Calu3 (cell line): Measurements from ENCODE around the gene PLEKHA6. TPM values are rescaled to one million over a fixed set of nuclear protein-coding genes. Genes with fewer than 3 reads are reported as not detected.

ENCODE experiments used
- BruUV-seq: library from RNA; stranded (reverse); fragments of 400-500 nt; replicated peaks from 2 replicates; lab custom pipeline; 2021; lab: Mats Ljungman, UMichigan
- CTCF ChIA-PET: fragments of 300-600 bp; sonication (Branson Sonifier 250); formaldehyde crosslinking; loops from one replicate; lab custom pipeline; 2022; ENCODE audit warnings: antibody characterized with exemption; lab: Charles Lee
- DNase-seq: peaks from one replicate; pipeline ENCODE4 v3.0.0; 2022
- H3K27ac Mint-ChIP-seq: one replicate; pipeline ENCODE4 v1.8.0; 2022; ENCODE audit warnings: mixed read lengths; ENCODE audit not compliant: unreplicated experiment
- H3K27me3 Mint-ChIP-seq: one replicate; pipeline ENCODE4 v1.8.0; 2022; ENCODE audit warnings: mixed read lengths; ENCODE audit not compliant: unreplicated experiment
- H3K36me3 Mint-ChIP-seq: one replicate; pipeline ENCODE4 v1.8.0; 2022; ENCODE audit warnings: mild to moderate bottlenecking, moderate library complexity, mixed read lengths; ENCODE audit not compliant: insufficient read depth, unreplicated experiment
- H3K4me1 Mint-ChIP-seq: one replicate; pipeline ENCODE4 v1.8.0; 2022; ENCODE audit warnings: mild to moderate bottlenecking, low read depth, mixed read lengths; ENCODE audit not compliant: unreplicated experiment
- H3K4me3 Mint-ChIP-seq: one replicate; pipeline ENCODE4 v1.8.0; 2022; ENCODE audit warnings: mild to moderate bottlenecking, low read depth, moderate library complexity, mixed read lengths; ENCODE audit not compliant: unreplicated experiment
- H3K9me3 Mint-ChIP-seq: one replicate; pipeline ENCODE4 v1.8.0; 2022; ENCODE audit warnings: low read depth, mixed read lengths; ENCODE audit not compliant: unreplicated experiment
- intact Hi-C: fragments of 100-400 bp; cut with micrococcal nuclease; formaldehyde crosslinking; loops from one replicate; pipeline ENCODE4 v1.10.0; 2022; ENCODE audit not compliant: unreplicated experiment
- total RNA-seq: library from RNA; stranded (reverse); gene quantifications from 2 replicates; pipeline ENCODE4 v1.2.3, GENCODE V29; 2022
- TF ChIP-seq, protein P1 (sequence below): fragments of 200-600 bp; IDR thresholded peaks from one replicate; pipeline ENCODE4 v1.8.0; 2022; ENCODE audit warnings: antibody characterized with exemption; ENCODE audit not compliant: unreplicated experiment

The PLEKHA6 gene
- total RNA-seq, 1 experiment from 2014 or later, result 101 TPM

- TF ChIP-seq, protein P1, sequence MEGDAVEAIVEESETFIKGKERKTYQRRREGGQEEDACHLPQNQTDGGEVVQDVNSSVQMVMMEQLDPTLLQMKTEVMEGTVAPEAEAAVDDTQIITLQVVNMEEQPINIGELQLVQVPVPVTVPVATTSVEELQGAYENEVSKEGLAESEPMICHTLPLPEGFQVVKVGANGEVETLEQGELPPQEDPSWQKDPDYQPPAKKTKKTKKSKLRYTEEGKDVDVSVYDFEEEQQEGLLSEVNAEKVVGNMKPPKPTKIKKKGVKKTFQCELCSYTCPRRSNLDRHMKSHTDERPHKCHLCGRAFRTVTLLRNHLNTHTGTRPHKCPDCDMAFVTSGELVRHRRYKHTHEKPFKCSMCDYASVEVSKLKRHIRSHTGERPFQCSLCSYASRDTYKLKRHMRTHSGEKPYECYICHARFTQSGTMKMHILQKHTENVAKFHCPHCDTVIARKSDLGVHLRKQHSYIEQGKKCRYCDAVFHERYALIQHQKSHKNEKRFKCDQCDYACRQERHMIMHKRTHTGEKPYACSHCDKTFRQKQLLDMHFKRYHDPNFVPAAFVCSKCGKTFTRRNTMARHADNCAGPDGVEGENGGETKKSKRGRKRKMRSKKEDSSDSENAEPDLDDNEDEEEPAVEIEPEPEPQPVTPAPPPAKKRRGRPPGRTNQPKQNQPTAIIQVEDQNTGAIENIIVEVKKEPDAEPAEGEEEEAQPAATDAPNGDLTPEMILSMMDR, result no peak
- Mint-ChIP-seq H3K27me3 (no peaks in the 10 kb centered on the region), H3K36me3 (peaks cover 4% of the 10 kb centered on the region), H3K4me3 (no peak overlapping the region), H3K27ac (no peak overlapping the region), H3K4me1 (no peaks in the 10 kb centered on the region), H3K9me3 (no peaks in the 10 kb centered on the region)
- BruUV-seq, result no TSS peak
- no peak for DNase-seq
- CTCF ChIA-PET, result interaction anchor here (1.7 kb wide), 1 partner anchor 44 kb away, joined by 5 read pairs; no protein-coding TSS in a partner anchor
- intact Hi-C loops, result no loop called here
Observed at GRCh38 chr1:204354579-204354978, 5.2 kb downstream of the PLEKHA6 start.

DNA sequence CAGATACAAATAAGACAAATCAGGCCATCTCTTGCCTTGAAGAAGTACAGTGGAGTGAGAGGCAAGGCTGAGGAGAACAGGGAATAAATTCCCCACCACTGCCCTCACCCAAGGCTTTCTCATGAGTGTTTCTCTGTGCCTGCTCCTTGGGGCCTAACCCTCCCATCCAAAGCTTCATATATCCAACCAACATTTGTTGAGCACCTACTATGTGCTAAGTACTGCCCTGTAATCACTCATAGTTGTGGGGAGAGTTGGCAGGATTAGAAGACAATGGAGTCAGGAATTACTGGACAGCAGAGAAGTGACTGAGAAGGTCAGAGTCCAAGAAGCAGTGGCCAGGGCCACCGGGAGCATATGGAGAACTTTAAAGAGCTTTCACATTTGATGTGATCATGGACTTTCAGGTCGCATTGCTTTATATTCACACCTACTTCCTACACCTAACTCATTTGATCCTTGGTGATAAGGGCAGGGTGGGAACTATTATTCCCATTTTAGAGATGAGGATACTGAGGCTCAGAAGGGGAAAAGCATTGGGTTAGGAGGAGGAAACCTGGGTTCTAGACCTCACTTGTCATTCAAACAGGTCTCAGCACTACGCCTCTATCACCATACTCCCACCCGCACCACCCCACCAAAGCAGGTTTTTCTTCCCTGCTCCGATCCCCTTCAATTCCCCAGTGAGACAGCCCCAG is 6.4 kb downstream of the PLEKHA6 start:
- Mint-ChIP-seq H3K4me3 (no peak overlapping the region), H3K27me3 (no peaks in the 10 kb centered on the region), H3K9me3 (no peaks in the 10 kb centered on the region), H3K27ac (no peak overlapping the region), H3K36me3 (peaks cover 4% of the 10 kb centered on the region), H3K4me1 (peaks cover 2% of the 10 kb centered on the region)
- TF ChIP-seq, protein P1, result no peak
- CTCF ChIA-PET, result interaction anchor here (1.7 kb wide), 1 partner anchor 45 kb away, joined by 5 read pairs; no protein-coding TSS in a partner anchor
- DNase-seq, result no peak
- BruUV-seq, result no TSS peak
- intact Hi-C loops, result no loop called here

DNA sequence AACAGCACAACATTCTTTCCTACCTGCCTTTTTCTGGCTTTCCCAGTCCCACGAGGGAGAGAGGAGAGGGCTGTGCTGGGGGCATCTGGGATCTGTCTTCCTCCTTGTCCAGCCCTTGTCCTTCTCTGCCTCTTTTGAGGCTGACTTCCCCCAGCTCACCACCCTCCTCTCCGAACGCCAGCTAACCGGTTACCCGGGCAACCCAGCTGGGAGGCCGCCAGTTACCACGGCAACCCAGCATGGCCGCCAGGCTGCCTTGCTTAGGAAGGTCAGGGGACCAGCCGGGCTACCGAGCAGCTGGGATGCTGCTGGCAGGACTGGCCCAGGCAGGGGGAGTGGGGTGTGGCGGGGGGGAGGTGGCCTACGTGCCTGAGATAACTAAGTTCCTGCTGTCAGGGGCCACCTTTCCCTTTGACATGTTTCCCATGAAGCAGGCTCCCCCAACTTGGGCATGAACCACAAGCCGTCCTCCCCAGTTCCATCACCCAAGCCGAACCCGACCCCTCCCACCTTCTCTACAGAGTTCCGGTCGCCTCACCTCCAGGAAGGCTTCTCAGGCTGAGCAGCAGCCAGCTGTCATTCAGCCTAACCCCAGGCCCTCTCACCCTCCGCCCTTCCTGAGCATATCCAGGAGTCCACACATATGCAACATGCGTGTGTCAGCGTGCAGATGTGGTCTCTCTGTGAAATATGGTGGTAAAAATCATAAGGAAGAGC is 8.7 kb downstream of the PLEKHA6 start:
- CTCF ChIA-PET, result interaction anchor here (1.3 kb wide), 1 partner anchor 9 kb away, joined by 5 read pairs; no protein-coding TSS in a partner anchor
- H3K36me3 Mint-ChIP-seq, result no peaks in the 10 kb centered on the region
- DNase-seq, result no peak
- H3K4me3 Mint-ChIP-seq, result no peak overlapping the region
- H3K4me1 Mint-ChIP-seq, result peaks cover 13% of the 10 kb centered on the region
- intact Hi-C loops, result no loop called here
- H3K27me3 Mint-ChIP-seq, result no peaks in the 10 kb centered on the region
- H3K27ac Mint-ChIP-seq, result no peak overlapping the region
- TF ChIP-seq, protein P1, result no peak
- BruUV-seq, result no TSS peak
- no peaks in the 10 kb centered on the region for H3K9me3 Mint-ChIP-seq

DNA sequence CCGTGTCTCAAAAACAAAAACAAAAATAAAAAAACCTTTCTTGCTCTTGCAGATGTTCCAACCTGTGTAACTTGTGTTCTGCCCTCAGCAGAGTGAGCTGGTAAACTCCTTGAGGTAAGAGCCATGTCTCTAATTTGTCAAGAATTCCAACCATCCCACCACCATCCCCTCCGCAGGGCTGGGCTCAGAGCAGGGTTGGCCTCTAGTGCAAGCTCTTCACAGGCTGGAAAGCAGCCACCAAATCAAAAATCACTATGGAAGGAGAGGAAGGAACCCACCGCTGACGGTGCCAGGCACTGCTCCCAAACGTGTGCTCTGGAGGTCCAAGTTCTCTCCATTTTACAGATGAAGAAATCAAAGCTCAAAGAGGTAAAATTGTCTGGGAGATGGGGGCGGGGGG is 9.4 kb downstream of the PLEKHA6 start:
- no peaks in the 10 kb centered on the region for H3K9me3 Mint-ChIP-seq
- DNase-seq, result no peak
- BruUV-seq, result no TSS peak
- no peaks in the 10 kb centered on the region for H3K27me3 Mint-ChIP-seq
- CTCF ChIA-PET, result interaction anchor here (0.6 kb wide), 1 partner anchor 20 kb away, joined by 3 read pairs; no protein-coding TSS in a partner anchor
- no peak overlapping the region for H3K27ac Mint-ChIP-seq
- peaks cover 20% of the 10 kb centered on the region for H3K4me1 Mint-ChIP-seq
- no peaks in the 10 kb centered on the region for H3K36me3 Mint-ChIP-seq
- TF ChIP-seq, protein P1, result no peak
- H3K4me3 Mint-ChIP-seq, result no peak overlapping the region
- intact Hi-C loops, result no loop called here
